ENCODE data around the gene SERINC3. TPM values are rescaled to one million over a fixed set of nuclear protein-coding genes. Genes with fewer than 3 reads are reported as not detected.

The SERINC3 gene
- total and polyA plus RNA-seq, 2 of the 13 experiments (the other 11 are each of a cell fraction or from before 2014, with no cell fraction given) = 82.0 to 226 TPM

GRCh38 chr20:44504402-44505307, 17.2 kb downstream of the SERINC3 start (continued):
- TF ChIP-seq, protein P1, sequence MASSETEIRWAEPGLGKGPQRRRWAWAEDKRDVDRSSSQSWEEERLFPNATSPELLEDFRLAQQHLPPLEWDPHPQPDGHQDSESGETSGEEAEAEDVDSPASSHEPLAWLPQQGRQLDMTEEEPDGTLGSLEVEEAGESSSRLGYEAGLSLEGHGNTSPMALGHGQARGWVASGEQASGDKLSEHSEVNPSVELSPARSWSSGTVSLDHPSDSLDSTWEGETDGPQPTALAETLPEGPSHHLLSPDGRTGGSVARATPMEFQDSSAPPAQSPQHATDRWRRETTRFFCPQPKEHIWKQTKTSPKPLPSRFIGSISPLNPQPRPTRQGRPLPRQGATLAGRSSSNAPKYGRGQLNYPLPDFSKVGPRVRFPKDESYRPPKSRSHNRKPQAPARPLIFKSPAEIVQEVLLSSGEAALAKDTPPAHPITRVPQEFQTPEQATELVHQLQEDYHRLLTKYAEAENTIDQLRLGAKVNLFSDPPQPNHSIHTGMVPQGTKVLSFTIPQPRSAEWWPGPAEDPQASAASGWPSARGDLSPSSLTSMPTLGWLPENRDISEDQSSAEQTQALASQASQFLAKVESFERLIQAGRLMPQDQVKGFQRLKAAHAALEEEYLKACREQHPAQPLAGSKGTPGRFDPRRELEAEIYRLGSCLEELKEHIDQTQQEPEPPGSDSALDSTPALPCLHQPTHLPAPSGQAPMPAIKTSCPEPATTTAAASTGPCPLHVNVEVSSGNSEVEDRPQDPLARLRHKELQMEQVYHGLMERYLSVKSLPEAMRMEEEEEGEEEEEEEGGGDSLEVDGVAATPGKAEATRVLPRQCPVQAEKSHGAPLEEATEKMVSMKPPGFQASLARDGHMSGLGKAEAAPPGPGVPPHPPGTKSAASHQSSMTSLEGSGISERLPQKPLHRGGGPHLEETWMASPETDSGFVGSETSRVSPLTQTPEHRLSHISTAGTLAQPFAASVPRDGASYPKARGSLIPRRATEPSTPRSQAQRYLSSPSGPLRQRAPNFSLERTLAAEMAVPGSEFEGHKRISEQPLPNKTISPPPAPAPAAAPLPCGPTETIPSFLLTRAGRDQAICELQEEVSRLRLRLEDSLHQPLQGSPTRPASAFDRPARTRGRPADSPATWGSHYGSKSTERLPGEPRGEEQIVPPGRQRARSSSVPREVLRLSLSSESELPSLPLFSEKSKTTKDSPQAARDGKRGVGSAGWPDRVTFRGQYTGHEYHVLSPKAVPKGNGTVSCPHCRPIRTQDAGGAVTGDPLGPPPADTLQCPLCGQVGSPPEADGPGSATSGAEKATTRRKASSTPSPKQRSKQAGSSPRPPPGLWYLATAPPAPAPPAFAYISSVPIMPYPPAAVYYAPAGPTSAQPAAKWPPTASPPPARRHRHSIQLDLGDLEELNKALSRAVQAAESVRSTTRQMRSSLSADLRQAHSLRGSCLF (CRISPR knock-in tag; IDR thresholded peaks at IDR 0.05; ENCODE audit: borderline replicate concordance) = no peak
- no peak for TF ChIP-seq NFE2 (CRISPR knock-in tag; IDR thresholded peaks at IDR 0.05)
- TF ChIP-seq ZFYVE20 (CRISPR knock-in tag; IDR thresholded peaks at IDR 0.05; ENCODE audit: borderline replicate concordance, low read depth) = no peak
- TF ChIP-seq KLF11 (CRISPR knock-in tag; IDR thresholded peaks at IDR 0.05) = no peak
- TF ChIP-seq ELF3 (CRISPR knock-in tag; IDR thresholded peaks at IDR 0.05) = no peak
- TF ChIP-seq ZNF691 (CRISPR knock-in tag; IDR thresholded peaks at IDR 0.05; ENCODE audit: borderline replicate concordance, low read depth) = no peak
- TF ChIP-seq ATM (IDR thresholded peaks at IDR 0.05; ENCODE audit: borderline replicate concordance) = no peak
- no peak for TF ChIP-seq U2AF1 (optimal IDR thresholded peaks at IDR 0.05; ENCODE audit: low read depth, low read length)
- no peak for TF ChIP-seq LCORL (IDR thresholded peaks at IDR 0.05)
- TF ChIP-seq LCORL (CRISPR knock-in tag; IDR thresholded peaks at IDR 0.05) = 0 out of 2 replicates have a peak, but pooled peaks have one; percentile 56
- no peak for TF ChIP-seq ZNF782 (CRISPR knock-in tag; IDR thresholded peaks at IDR 0.05; ENCODE audit: borderline replicate concordance)
- TF ChIP-seq, protein P2, sequence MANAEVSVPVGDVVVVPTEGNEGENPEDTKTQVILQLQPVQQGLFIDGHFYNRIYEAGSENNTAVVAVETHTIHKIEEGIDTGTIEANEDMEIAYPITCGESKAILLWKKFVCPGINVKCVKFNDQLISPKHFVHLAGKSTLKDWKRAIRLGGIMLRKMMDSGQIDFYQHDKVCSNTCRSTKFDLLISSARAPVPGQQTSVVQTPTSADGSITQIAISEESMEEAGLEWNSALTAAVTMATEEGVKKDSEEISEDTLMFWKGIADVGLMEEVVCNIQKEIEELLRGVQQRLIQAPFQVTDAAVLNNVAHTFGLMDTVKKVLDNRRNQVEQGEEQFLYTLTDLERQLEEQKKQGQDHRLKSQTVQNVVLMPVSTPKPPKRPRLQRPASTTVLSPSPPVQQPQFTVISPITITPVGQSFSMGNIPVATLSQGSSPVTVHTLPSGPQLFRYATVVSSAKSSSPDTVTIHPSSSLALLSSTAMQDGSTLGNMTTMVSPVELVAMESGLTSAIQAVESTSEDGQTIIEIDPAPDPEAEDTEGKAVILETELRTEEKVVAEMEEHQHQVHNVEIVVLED (CRISPR knock-in tag; IDR thresholded peaks at IDR 0.05; ENCODE audit: borderline replicate concordance) = no peak
- TF ChIP-seq ZNF567 (CRISPR knock-in tag; IDR thresholded peaks at IDR 0.05; ENCODE audit: borderline replicate concordance) = no peak
- TF ChIP-seq GPN1 (CRISPR knock-in tag; IDR thresholded peaks at IDR 0.05; ENCODE audit: borderline replicate concordance) = no peak
- TF ChIP-seq, protein P3, sequence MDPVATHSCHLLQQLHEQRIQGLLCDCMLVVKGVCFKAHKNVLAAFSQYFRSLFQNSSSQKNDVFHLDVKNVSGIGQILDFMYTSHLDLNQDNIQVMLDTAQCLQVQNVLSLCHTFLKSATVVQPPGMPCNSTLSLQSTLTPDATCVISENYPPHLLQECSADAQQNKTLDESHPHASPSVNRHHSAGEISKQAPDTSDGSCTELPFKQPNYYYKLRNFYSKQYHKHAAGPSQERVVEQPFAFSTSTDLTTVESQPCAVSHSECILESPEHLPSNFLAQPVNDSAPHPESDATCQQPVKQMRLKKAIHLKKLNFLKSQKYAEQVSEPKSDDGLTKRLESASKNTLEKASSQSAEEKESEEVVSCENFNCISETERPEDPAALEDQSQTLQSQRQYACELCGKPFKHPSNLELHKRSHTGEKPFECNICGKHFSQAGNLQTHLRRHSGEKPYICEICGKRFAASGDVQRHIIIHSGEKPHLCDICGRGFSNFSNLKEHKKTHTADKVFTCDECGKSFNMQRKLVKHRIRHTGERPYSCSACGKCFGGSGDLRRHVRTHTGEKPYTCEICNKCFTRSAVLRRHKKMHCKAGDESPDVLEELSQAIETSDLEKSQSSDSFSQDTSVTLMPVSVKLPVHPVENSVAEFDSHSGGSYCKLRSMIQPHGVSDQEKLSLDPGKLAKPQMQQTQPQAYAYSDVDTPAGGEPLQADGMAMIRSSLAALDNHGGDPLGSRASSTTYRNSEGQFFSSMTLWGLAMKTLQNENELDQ (CRISPR knock-in tag; IDR thresholded peaks at IDR 0.05; ENCODE audit: borderline replicate concordance) = no peak
- no peak for TF ChIP-seq MAFG (CRISPR knock-in tag; IDR thresholded peaks at IDR 0.05)
